ENCODE data around the gene FHOD1. TPM values are rescaled to one million over a fixed set of nuclear protein-coding genes. Genes with fewer than 3 reads are reported as not detected.

Gene FHOD1
- total and polyA plus RNA-seq, 9 of the 15 experiments (the other 6 are each of a cell fraction or from before 2014, with no cell fraction given), result 18.7 to 126 (median 32.3) TPM

- Histone ChIP-seq H3K4me1 (replicated peaks in 1 of 2; ENCODE audit: control insufficient read depth in 2 of 2, insufficient read depth in 2 of 2, low read length in 2 of 2) (peaks cover 10 to 48% of the 10 kb centered on the region in 2 experiments), H4K20me1 (replicated peaks; ENCODE audit: control insufficient read depth, insufficient read depth, low read length) (no peaks in the 10 kb centered on the region), H3K36me3 (ENCODE audit: control insufficient read depth, insufficient read depth, low read length) (no peaks in the 10 kb centered on the region), H3K4me2 (ENCODE audit: insufficient read depth, low read length) (no peak overlapping the region), H3K9ac (ENCODE audit: insufficient read depth in 1 of 2, low read depth in 2 of 2, low read length in 2 of 2) (peak overlapping the region in 1 of 2 experiments; percentile 17; a peak in 1 of 4 replicates), H3K9me1 (ENCODE audit: control insufficient read depth, insufficient read depth, low read length) (no peaks in the 10 kb centered on the region), H3K27me3 (ENCODE audit: control insufficient read depth in 2 of 2, insufficient read depth in 2 of 2, low read length in 2 of 2) (no peaks in the 10 kb centered on the region), H3K27ac (ENCODE audit: extremely low read depth, low read depth, low read length) (no peak overlapping the region), H3K4me3 (no peak overlapping the region), H3K79me2 (ENCODE audit: control insufficient read depth, insufficient read depth, low read length) (peaks cover 14% of the 10 kb centered on the region), H2AFZ (ENCODE audit: low read depth, low read length) (no peak overlapping the region), H3K9me3 (replicated peaks; ENCODE audit: control insufficient read depth, insufficient read depth, low read depth, low read length) (no peaks in the 10 kb centered on the region)
- POLR2A ChIA-PET, result no interaction called here
- CTCF ChIA-PET (ENCODE audit: low intra/inter-chr PET ratio), result no interaction called here
- BruUV-seq (replicated peaks), result no TSS peak
- intact Hi-C loops (cut with micrococcal nuclease) (loop anchor here (10.0 kb wide), 2 partner anchors 165 to 225 kb away; no protein-coding TSS in a partner anchor), in situ Hi-C loops (cut with MboI) (no loop called here)
- WGBS (ENCODE audit: insufficient coverage, low coverage, missing lambda C conversion rate), result 78% methylated on average over 13 of the region's 13 CpGs
- FAIRE-seq (no peak), DNase-seq (ENCODE audit: extremely low read depth in 1 of 4, low spot score in 3 of 4) (peak in 1 of 4 experiments; percentile 44), ATAC-seq (no peak)
- TF ChIP-seq HDAC3 (IDR thresholded peaks at IDR 0.05; ENCODE audit: borderline replicate concordance, partially characterized antibody), result no peak
- TF ChIP-seq L3MBTL2 (IDR thresholded peaks at IDR 0.05), result no peak
- no peak for TF ChIP-seq HIVEP1 (CRISPR knock-in tag; IDR thresholded peaks at IDR 0.05)
- no peak for TF ChIP-seq ATF7 (IDR thresholded peaks at IDR 0.05)
- no peak for TF ChIP-seq NONO (IDR thresholded peaks at IDR 0.05; ENCODE audit: low read depth in 2 of 2, low read length in 1 of 2)
- no peak for TF ChIP-seq RUNX1 (IDR thresholded peaks at IDR 0.05; ENCODE audit: low read depth)
- TF ChIP-seq CTCFL (IDR thresholded peaks at IDR 0.05; ENCODE audit: borderline replicate concordance, insufficient read depth, low read depth, low read length, poor library complexity, severe bottlenecking), result peak; percentile 3
- peak in 1 of 2 experiments; percentile 40; a peak in 1 of 4 replicates for TF ChIP-seq RAD21 (CRISPR knock-in tag; conservative IDR thresholded peaks at IDR 0.05 in 1 of 2, IDR thresholded peaks at IDR 0.05 in 1 of 2)
- no peak for TF ChIP-seq RNF2 (IDR thresholded peaks at IDR 0.05)
- TF ChIP-seq NKRF (IDR thresholded peaks at IDR 0.05; ENCODE audit: borderline replicate concordance), result no peak
Measured at GRCh38 chr16:67179421-67180080, 67.7 kb downstream of the FHOD1 start.

All from K562 (cell line).